HepG2 (cell line): ENCODE data around the gene TSPAN31. TPM values are rescaled to one million over a fixed set of nuclear protein-coding genes. Genes with fewer than 3 reads are reported as not detected.

Source experiments
- BRF2 ChIP-seq: sonication (generic); formaldehyde crosslinking; IDR thresholded peaks from 2 replicates; pipeline ENCODE4 v1.8.1; 2022; ENCODE audit warnings: mild to moderate bottlenecking, missing genetic modification reagents
- FIP1L1 ChIP-seq: fragments of 200-400 bp; formaldehyde crosslinking; IDR thresholded peaks from 2 replicates; pipeline ENCODE4 v1.6.1; 2018; ENCODE audit warnings: low read depth, mild to moderate bottlenecking, low read length, moderate library complexity, borderline replicate concordance; ENCODE audit not compliant: insufficient read depth
- GFI1 ChIP-seq: sonication (generic); formaldehyde crosslinking; IDR thresholded peaks from 2 replicates; pipeline ENCODE4 v1.5.0; 2020; ENCODE audit warnings: missing genetic modification reagents, mild to moderate bottlenecking, borderline replicate concordance
- GLI4 ChIP-seq: sonication (generic); formaldehyde crosslinking; IDR thresholded peaks from 2 replicates; pipeline ENCODE4 v1.5.1; 2020; ENCODE audit warnings: missing genetic modification reagents, mild to moderate bottlenecking, moderate library complexity, borderline replicate concordance
- HHEX ChIP-seq: IDR thresholded peaks from 2 replicates; pipeline ENCODE4 v1.6.1; 2016; ENCODE audit warnings: control low read depth
- IRF2 ChIP-seq: IDR thresholded peaks from 2 replicates; pipeline ENCODE4 v1.6.1; 2018; ENCODE audit warnings: missing genetic modification reagents, missing compliant biosample characterization
- MXD3 ChIP-seq: IDR thresholded peaks from 2 replicates; pipeline ENCODE4 v1.6.1; 2016; ENCODE audit warnings: mild to moderate bottlenecking, missing biosample characterization, missing genetic modification reagents
- MYC ChIP-seq: sonication (generic); formaldehyde crosslinking; IDR thresholded peaks from 2 replicates; pipeline ENCODE4 v1.9.0; 2021; ENCODE audit warnings: missing genetic modification reagents, borderline replicate concordance
- NFE2L2 ChIP-seq: fragments of 150-350 bp; IDR thresholded peaks from 2 replicates; pipeline ENCODE4 v1.6.1; 2014; ENCODE audit warnings: low read length
- NFKBIZ ChIP-seq: IDR thresholded peaks from 2 replicates; pipeline ENCODE4 v1.6.1; 2018; ENCODE audit warnings: missing genetic modification reagents, missing compliant biosample characterization
- NFYB ChIP-seq: sonication (generic); formaldehyde crosslinking; IDR thresholded peaks from 2 replicates; pipeline ENCODE4 v1.4.0; 2020; ENCODE audit warnings: missing genetic modification reagents
- PITX1 ChIP-seq: sonication (generic); formaldehyde crosslinking; IDR thresholded peaks from 2 replicates; pipeline ENCODE4 v1.5.1; 2020; ENCODE audit warnings: mild to moderate bottlenecking, missing genetic modification reagents
- RNF2 ChIP-seq: fragments of 450-650 bp; conservative IDR thresholded peaks from 2 replicates; pipeline ENCODE4 v1.6.1; 2016; ENCODE audit warnings: low read depth
- TBP ChIP-seq: sonication (generic); formaldehyde crosslinking; IDR thresholded peaks from 2 replicates; pipeline ENCODE4 v1.5.0; 2020; ENCODE audit warnings: missing genetic modification reagents
- TEF ChIP-seq: sonication (generic); formaldehyde crosslinking; IDR thresholded peaks from 2 replicates; pipeline ENCODE4 v1.5.0; 2020; ENCODE audit warnings: missing genetic modification reagents
- TOE1 ChIP-seq: sonication (generic); formaldehyde crosslinking; IDR thresholded peaks from 2 replicates; pipeline ENCODE4 v1.4.0; 2020; ENCODE audit warnings: mild to moderate bottlenecking, missing genetic modification reagents
- ZC3H13 ChIP-seq: sonication (generic); formaldehyde crosslinking; IDR thresholded peaks from 2 replicates; pipeline ENCODE4 v1.8.1; 2023; ENCODE audit warnings: mild to moderate bottlenecking, missing genetic modification reagents, moderate library complexity
- ZFP37 ChIP-seq: sonication (generic); formaldehyde crosslinking; IDR thresholded peaks from 2 replicates; pipeline ENCODE4 v1.4.0; 2020; ENCODE audit warnings: missing genetic modification reagents, borderline replicate concordance
- ZNF556 ChIP-seq: sonication (generic); formaldehyde crosslinking; IDR thresholded peaks from 2 replicates; pipeline ENCODE4 v1.4.0; 2020; ENCODE audit warnings: mild to moderate bottlenecking, missing genetic modification reagents, borderline replicate concordance
- ZNF567 ChIP-seq: sonication (generic); formaldehyde crosslinking; IDR thresholded peaks from 2 replicates; pipeline ENCODE4 v1.8.1; 2023; ENCODE audit warnings: mild to moderate bottlenecking, missing genetic modification reagents, borderline replicate concordance
- ZNF597 ChIP-seq: sonication (generic); formaldehyde crosslinking; IDR thresholded peaks from 2 replicates; pipeline ENCODE4 v1.5.0; 2020; ENCODE audit warnings: missing genetic modification reagents
- ZSCAN12 ChIP-seq: sonication (generic); formaldehyde crosslinking; IDR thresholded peaks from 2 replicates; pipeline ENCODE4 v1.9.0; 2021; ENCODE audit warnings: mild to moderate bottlenecking, missing genetic modification reagents
- ZSCAN30 ChIP-seq: sonication (generic); formaldehyde crosslinking; IDR thresholded peaks from 2 replicates; pipeline ENCODE4 v1.5.0; 2020; ENCODE audit warnings: mild to moderate bottlenecking, missing genetic modification reagents
- polyA plus RNA-seq, 8 experiments: library from polyadenylated mRNA; depleted of rRNA in 3 of 8; stranded (reverse) in 7 of 8; unstranded in 1 of 8; fragments of >200 nt; fragmentation: Illumina TruSeq in 4 of 8; extraction: Trizol in 4 of 8; gene quantifications; 2 replicates each; pipeline versions ENCODE4 v1.2.1 to v1.2.3, GENCODE V29; 2011 to 2016; ENCODE audit warnings: low read depth in 4 of 8, missing spikeins in 1 of 8, mixed read lengths in 1 of 8; ENCODE audit not compliant: insufficient read depth in 1 of 8
- total RNA-seq, 5 experiments: library from RNA; depleted of rRNA; stranded (reverse); fragments of >200 nt; fragmentation: Illumina TruSeq; extraction: Trizol; gene quantifications; 2 replicates each; pipeline ENCODE4 v1.2.3, GENCODE V29; 2016; ENCODE audit warnings: low read depth in 1 of 5

Gene TSPAN31
- total and polyA plus RNA-seq, 2 of the 13 experiments (the other 11 are each of a cell fraction or from before 2014, with no cell fraction given), result 10.4 to 24.6 TPM

- no peak; the same call in 1 of the 2 replicates for TF ChIP-seq ZFP37
- peak; percentile 54 for TF ChIP-seq PITX1 (CRISPR knock-in tag)
- TF ChIP-seq MYC (CRISPR knock-in tag), result peak; percentile 98
- TF ChIP-seq GLI4 (CRISPR knock-in tag), result no peak
- no peak for TF ChIP-seq ZSCAN30
- no peak for TF ChIP-seq TBP (CRISPR knock-in tag)
- TF ChIP-seq NFKBIZ (CRISPR knock-in tag), result peak; percentile 87
- no peak for TF ChIP-seq HHEX (CRISPR knock-in tag)
- TF ChIP-seq FIP1L1, result no peak
- TF ChIP-seq RNF2, result peak; percentile 86
- TF ChIP-seq BRF2, result no peak; the same call in 1 of the 2 replicates
- TF ChIP-seq TEF (CRISPR knock-in tag), result no peak
- peak; percentile 91 for TF ChIP-seq ZC3H13 (CRISPR knock-in tag)
- TF ChIP-seq IRF2, result peak; percentile 95
- no peak for TF ChIP-seq NFE2L2
- peak; percentile 96 for TF ChIP-seq ZNF556 (CRISPR knock-in tag)
- TF ChIP-seq MXD3, result peak; percentile 93
- TF ChIP-seq NFYB (CRISPR knock-in tag), result peak; percentile 75
- peak; percentile 31; the same call in 1 of the 2 replicates for TF ChIP-seq ZNF567 (CRISPR knock-in tag)
- TF ChIP-seq TOE1 (CRISPR knock-in tag), result peak; percentile 39; the same call in 1 of the 2 replicates
- TF ChIP-seq ZSCAN12 (CRISPR knock-in tag), result no peak
- 0 out of 2 replicates have a peak, but pooled peaks have one; percentile 41 for TF ChIP-seq GFI1 (CRISPR knock-in tag)
- no peak for TF ChIP-seq ZNF597 (CRISPR knock-in tag)
Observed at GRCh38 chr12:57751788-57752667, 7.2 kb downstream of the TSPAN31 start, which contains the start of gene CDK4 (continued).
